HFF-Myc (cell line): ENCODE results near the gene MEIS2.

Source experiments
- DNase-seq: peaks from one replicate; pipeline ENCODE4 v3.0.0-alpha.2; 2011; ENCODE audit warnings: low read depth; ENCODE audit errors: extremely low read depth
- H3K4me3 ChIP-seq: replicated peaks from 2 replicates; pipeline ENCODE4 v1.5.1; 2011; ENCODE audit warnings: low read depth, mild to moderate bottlenecking, control low read depth, low read length
- TF ChIP-seq, protein P1 (sequence below): IDR thresholded peaks from 2 replicates; pipeline ENCODE4 v1.5.1; 2012; ENCODE audit warnings: mild to moderate bottlenecking, low read depth, low read length, control low read depth; ENCODE audit errors: missing control alignments

Gene MEIS2

GRCh38 chr15:37044915-37045648, 55.3 kb downstream of the MEIS2 start:
- no peak for DNase-seq
- TF ChIP-seq, protein P1, sequence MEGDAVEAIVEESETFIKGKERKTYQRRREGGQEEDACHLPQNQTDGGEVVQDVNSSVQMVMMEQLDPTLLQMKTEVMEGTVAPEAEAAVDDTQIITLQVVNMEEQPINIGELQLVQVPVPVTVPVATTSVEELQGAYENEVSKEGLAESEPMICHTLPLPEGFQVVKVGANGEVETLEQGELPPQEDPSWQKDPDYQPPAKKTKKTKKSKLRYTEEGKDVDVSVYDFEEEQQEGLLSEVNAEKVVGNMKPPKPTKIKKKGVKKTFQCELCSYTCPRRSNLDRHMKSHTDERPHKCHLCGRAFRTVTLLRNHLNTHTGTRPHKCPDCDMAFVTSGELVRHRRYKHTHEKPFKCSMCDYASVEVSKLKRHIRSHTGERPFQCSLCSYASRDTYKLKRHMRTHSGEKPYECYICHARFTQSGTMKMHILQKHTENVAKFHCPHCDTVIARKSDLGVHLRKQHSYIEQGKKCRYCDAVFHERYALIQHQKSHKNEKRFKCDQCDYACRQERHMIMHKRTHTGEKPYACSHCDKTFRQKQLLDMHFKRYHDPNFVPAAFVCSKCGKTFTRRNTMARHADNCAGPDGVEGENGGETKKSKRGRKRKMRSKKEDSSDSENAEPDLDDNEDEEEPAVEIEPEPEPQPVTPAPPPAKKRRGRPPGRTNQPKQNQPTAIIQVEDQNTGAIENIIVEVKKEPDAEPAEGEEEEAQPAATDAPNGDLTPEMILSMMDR: no peak
- H3K4me3 ChIP-seq: no peak overlapping the region

- H3K4me3 ChIP-seq: no peak overlapping the region
- DNase-seq: no peak
- TF ChIP-seq, protein P1: no peak
Observed at GRCh38 chr15:37041836-37042235, 58.5 kb downstream of the MEIS2 start.

- no peak for DNase-seq
- TF ChIP-seq, protein P1: no peak
Observed at GRCh38 chr15:37041042-37041441, 59.3 kb downstream of the MEIS2 start.

GRCh38 chr15:37040072-37040742, 60.1 kb downstream of the MEIS2 start:
- TF ChIP-seq, protein P1: no peak
- no peak overlapping the region for H3K4me3 ChIP-seq
- DNase-seq: no peak

More at GRCh38 chr15:37041042-37041441, 59.3 kb downstream of the MEIS2 start:
- H3K4me3 ChIP-seq: no peak overlapping the region

DNA sequence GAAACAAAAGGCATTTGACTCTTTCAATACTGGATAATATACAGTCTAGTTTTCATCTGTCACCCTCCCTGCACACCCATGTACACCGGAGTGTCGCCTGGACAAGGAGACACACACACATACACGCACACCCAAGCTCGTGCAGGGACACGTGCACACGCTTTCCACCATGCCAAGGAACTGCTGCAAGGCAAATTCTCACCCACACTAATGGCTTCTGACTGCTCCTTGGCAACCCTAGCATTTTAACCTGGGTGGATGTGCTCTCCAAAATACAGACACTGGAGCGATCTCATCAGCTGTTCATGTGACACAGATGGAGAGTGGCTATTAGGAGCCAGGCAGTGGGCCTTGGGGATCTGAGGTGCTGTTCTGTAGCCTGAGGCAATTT, 61.6 kb downstream of the MEIS2 start:
- TF ChIP-seq, protein P1: no peak
- no peak overlapping the region for H3K4me3 ChIP-seq
- no peak for DNase-seq

DNA sequence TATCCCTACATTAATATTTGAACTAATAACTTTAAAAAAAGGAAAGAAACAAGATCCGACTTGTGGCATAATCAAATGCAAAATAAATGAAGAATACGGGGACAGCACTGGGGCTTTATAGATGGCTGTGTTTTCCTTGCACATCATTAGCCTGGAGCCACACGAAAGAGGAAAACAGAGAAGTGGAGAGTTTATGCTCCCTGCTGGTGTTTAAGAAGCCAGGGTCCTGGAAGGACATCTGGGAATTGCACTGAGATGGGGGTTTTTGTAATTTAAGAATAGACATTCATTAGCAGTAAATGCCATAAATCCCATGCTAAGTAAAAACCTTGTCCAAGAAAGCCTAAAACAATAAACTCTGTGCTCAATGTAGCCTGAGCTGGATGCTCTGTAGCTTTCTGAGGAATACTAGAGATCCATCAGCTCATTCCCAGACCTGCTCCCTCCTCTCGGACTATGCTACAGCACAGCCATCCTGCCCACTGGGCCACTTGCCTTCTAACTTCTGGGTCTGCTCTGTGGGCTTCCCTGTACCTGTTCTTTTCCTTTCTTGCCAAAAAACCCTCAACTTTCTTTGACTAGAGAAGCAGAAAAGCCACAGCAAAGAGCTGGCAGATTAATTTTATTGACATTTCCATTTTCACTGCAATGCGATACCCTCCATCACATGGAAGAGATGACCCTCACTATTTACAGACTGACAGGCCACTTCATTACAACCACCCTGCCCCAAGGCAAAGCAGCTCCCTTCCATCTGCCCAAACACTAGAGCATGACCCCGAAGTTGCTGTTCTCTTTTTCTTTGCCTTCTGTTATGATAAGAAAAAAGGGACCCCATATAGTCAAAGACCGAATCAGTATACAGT, 62.3 kb downstream of the MEIS2 start:
- no peak overlapping the region for H3K4me3 ChIP-seq
- TF ChIP-seq, protein P1: no peak
- no peak for DNase-seq
